Activated CD4-positive, CD25-positive, alpha-beta regulatory T cell (primary cell): ENCODE results near the gene RAET1G.
"Not testable (repeated sequence)": the region's sequence is repeated elsewhere in the genome, so short reads cannot be mapped to it uniquely, and the experiment has no call there.

Experiments
- DNase-seq, 4 experiments: peaks; one replicate each; lab custom pipeline; 2025; lab: John Stamatoyannopoulos, UW

Gene RAET1G

DNA sequence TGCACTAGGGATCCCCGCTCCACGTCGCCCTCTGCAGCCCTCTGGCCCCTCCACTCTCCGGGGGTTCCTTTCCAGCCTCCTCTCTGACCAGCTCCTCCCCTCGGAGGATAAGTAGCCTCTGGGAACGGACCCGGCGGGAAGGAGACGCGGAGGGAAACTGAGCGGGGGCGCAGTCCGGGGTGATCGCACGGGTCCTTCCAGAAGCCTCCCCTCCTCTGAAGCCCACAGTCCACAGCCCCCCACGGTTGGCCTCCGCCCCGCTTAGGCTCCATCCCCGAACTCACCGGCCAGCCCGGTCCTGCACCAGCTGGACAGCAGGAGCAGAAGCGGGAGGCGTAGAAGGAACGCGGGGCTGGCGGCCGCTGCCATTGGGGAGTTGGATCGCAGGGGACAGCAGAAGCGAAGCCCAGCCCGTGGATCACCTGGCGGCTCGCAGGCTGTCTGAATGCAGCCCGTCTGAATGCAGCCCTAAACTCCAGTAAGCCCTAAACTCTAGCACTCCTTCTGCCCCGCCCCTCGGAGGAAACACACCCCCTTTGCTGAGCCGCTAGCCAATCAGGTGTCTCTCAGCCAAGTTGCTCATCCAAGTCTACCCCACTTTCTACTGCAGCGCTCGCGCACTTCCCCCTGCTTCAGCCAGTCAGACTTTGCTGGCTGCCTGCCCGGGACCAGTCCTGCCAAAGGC, at the start of gene RAET1G:
Gene RAET1G, minus strand, starts transcription at position 480 of the 685 bp plus-strand sequence. Its CDS starts 111 bp downstream, at position 369.
- DNase-seq, result peak; percentile 44 to 56 (median 48)

DNA sequence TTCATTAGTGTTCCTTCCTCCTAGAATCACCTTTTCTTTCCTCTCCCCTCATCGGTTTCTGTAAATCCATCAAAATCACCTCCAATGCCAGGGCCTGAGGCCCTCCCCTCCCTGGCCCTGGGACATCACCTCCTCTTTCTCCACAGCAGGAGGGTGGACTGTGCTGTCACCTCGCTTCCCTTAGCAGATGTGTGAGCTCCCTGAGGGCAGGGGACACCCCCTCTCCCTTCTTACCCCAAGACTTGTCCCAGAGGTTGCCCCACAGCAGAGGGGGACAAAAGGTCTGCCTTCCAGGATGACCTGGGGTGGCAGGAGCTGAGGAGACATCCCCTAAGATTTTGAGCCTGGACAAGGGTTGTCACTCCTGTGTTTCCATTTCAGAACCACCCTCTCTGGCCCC, 46.7 kb upstream of the RAET1G start:
- DNase-seq, result no peak

DNA sequence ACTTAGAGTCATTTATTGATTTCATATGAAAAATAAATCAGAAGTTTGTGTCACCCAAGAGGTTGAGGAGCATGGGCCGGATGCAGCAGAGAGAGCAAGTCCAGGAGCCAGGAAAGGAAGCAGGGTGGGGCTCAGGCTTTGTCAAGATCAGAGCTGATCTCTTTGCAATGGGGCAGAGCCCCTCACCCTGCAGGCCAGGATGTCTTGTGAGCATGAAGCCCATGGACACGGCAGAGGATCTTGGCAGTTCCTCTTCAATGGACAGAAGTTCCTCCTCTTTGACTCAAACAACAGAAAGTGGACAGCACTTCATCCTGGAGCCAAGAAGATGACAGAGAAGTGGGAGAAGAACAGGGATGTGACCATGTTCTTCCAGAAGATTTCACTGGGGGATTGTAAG, 46.0 kb upstream of the RAET1G start:
- not testable (repeated sequence) for DNase-seq

DNA sequence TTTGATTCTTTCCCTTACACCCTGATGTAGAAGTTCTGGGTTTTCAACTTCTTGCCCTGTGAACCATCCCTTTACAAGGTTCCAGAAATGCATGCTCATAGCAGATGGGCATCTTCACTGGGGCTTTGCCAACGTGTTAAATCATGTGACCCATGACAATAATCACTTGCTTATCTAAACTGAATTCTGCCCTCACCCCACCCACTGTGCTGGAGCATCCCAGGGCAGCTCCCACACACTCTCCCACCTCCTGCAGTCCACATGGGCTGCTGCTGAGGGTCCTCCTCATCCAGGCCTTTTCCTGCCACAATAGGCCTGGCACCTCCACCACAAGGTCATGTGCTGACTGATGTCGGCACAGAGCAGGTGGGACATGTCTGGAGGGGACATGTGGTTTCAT, 45.1 kb upstream of the RAET1G start:
- not testable (repeated sequence) for DNase-seq

GRCh38 chr6:149967591-149967990, 44.7 kb upstream of the RAET1G start:
- DNase-seq, result no peak

DNA sequence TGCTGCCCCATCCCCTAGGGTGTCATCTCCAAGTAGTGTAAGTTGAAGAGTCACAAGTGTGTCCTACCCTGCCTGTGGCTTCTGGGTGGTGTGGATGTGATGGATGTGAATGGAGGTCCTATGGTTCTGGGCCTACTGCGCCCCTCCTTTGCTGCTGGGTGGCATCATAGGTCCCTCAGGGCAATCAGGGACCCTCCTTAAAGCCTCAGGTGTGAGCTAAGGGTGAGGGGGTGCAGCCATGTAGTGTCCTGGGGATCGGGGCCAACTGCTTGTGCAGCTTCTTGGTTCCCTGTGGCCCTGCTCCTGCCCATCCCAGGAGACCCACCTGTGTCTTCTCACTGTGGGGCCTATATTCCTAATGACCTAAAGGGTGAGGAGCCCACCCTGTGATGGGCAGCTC, 43.4 kb upstream of the RAET1G start:
- not testable (repeated sequence) for DNase-seq

DNA sequence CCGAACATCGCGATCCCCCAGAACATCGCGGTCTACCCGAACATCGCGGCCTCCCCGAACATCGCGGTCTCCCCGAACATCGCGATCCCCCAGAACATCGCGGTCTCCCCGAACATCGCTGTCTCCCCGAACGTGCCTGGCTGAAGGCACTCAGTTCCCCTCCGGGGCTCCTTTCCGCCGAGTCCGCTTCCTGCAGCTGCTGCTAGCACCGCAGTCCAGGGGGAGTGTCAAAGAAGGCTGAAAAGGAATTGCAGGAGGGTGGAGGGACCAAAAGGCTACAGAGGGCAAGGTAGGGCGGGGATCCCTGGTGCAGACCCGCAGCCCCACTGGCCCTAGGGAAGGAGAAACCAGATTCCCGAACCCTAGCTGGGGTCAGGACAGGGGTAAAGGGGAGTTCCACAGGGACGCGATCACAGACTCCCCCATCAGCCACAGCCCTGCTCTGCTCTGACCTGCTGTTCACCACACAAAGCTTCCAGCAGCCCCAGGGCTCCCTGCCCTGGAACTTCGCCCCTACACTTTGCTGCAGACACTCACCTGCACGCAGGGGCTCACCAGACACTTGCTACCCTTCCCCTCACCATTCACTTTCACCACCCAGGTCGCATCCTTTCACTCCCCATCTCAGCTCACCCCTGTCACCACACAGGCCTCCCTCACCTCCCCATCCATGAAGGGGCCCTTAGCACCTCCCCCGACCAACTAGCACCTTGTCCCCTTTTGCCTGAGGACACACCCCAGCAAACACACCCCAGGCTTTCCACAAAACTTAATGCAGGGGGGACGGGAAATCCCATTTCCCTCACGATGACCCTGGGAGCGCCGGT, 42.5 kb upstream of the RAET1G start:
- DNase-seq, result no peak

DNA sequence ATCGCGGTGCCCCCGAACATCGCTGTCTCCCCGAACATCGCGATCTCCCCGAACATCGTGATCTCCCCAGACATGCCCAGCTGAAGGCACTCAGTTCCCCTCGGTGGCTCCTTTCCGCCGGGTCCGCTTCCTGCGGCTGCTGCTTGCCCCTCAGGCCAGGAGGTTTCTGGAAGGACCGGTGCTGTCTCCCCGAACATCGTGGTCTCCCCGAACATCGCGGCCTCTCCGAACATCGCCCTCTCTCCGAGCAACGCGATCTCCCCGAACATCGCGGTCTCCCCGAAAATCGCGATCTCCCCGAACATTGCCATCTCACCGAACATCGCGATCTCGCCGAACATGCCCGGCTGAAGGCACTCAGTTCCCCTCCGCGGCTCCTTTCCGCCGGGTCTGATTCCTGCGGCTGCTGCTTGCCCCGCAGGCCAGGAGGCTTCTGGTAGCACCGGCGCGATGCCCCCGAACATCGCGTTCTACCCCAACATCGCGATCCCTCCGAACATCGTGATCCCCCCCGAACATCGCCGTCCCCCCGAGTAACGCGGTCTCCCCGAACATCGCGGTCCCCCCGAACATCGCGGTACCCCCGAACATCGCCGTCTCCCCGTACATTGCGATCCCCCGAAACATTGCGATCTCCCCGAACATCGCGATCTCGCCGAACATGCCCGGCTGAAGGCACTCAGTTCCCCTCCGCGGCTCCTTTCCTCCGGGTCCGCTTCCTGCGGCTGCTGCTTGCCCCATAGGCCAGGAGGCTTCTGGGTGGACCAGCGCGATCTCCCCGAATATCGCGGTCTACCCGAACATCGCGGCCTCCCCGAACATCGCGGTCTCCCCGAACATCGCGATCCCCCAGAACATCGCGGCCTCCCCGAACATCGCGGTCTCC, 41.6 kb upstream of the RAET1G start:
- DNase-seq, result peak in 1 of 4 experiments; percentile 6

- DNase-seq, result peak; percentile 10 to 56 (median 36)
Measured at GRCh38 chr6:149963462-149964307, 40.8 kb upstream of the RAET1G start, which contains the start of gene ULBP1. Gene ULBP1 (plus strand): TSS chr6:149963943. CDS start chr6:149964050, 107 bp downstream.

GRCh38 chr6:149963212-149963461, 40.2 kb upstream of the RAET1G start:
- DNase-seq, result peak in 1 of 4 experiments; percentile 16

GRCh38 chr6:149962461-149963211, 39.7 kb upstream of the RAET1G start:
- DNase-seq, result no peak

- DNase-seq, result no peak
Measured at GRCh38 chr6:149961728-149962425, 39.0 kb upstream of the RAET1G start.

- DNase-seq, result no peak
Measured at GRCh38 chr6:149960488-149960887, 37.6 kb upstream of the RAET1G start.

GRCh38 chr6:149959806-149960205, 36.9 kb upstream of the RAET1G start:
- DNase-seq, result not testable (repeated sequence)

- DNase-seq, result not testable (repeated sequence)
Measured at GRCh38 chr6:149958124-149958523, 35.2 kb upstream of the RAET1G start.

DNA sequence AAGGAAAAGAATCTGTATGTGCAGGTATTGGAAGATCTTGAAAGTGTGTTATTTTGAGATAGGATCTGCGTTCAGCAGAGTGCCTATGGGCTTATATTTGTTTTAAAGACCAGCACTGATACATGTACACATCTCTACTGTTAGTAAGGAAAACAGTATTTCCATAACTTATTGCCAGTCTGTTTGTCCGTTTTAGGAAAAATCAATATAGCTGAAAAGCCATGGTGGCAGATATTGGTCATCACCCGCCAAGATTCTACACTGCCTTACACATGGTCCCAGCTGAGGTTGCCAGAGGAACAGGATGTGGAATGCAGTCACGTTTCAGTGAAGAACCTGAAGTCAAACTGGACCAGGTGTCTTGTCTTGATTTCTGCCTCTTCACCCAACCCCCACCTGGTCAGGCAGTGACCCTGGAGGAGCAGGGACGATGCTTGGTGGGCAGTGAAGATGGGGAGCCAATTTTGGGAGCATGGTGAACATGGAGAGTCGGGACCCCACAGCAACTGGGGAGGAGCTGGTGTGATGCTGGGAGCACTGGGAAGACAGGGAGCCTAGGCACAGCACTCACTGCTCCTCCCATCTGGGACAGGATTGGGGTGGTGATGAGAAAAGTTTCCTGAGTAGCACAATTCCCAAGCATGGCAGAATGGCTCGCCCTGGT, 32.9 kb upstream of the RAET1G start:
- not testable (repeated sequence) for DNase-seq

DNA sequence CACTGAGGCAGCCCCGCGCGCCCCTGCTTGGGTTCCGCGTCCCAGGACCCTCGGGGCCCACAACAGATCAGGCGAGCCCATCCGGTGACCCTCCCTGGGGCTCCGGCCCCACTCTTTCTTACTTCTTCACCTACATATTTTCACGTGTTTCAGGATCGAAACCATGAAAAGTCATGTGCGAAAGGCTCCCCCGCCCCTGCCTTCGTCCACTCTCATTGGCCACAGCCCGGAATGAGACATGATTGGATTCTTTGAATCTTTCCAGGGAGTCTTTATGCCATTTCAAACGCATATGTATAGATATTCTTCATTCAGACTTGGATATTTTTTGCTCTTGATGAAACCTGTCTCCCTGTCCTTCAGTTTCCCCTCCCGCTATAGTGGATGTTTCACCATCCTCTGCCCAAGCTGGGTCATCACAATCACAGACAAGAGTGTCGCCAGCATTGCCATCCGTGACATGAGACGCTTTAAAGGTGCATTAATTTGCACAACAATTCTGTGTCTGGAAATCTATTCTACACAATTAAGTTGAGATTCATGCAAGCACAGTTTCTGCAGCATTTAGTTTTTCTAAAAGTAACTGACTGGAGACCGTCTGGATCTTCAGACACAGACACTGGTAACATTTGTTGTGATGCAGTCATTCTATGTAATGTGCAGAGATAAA, 32.2 kb upstream of the RAET1G start:
- not testable (repeated sequence) for DNase-seq

GRCh38 chr6:149954328-149954983, 31.5 kb upstream of the RAET1G start:
- DNase-seq, result not testable (repeated sequence)
